OCI-LY1 (cell line): ENCODE data around the gene AGTPBP1.

ENCODE experiments used
- CTCF ChIP-seq: fragments of 200-600 bp; sonication (generic), shearing (Covaris generic); IDR thresholded peaks from 2 replicates; pipeline ENCODE4 v1.5.1; 2017; ENCODE audit warnings: mild to moderate bottlenecking, antibody characterized with exemption, low read length, moderate library complexity, mixed read lengths
- EZH2 ChIP-seq: fragments of 200-600 bp; sonication (generic), shearing (Covaris generic); IDR thresholded peaks from 2 replicates; pipeline ENCODE4 v1.8.0; 2017; ENCODE audit warnings: borderline replicate concordance, mixed run types, mild to moderate bottlenecking, antibody characterized with exemption, low read length, moderate library complexity, mixed read lengths

- TF ChIP-seq CTCF (no peak), EZH2 (no peak)
Measured at GRCh38 chr9:85559526-85559925, 182.2 kb downstream of the AGTPBP1 start.
